ENCODE data around the gene SGCA. TPM values are rescaled to one million over a fixed set of nuclear protein-coding genes. Genes with fewer than 3 reads are reported as not detected.

Gene SGCA
- total RNA-seq, 1 donor from 2014 or later = 12.0 TPM

GRCh38 chr17:50146230-50146926 is 19.4 kb upstream of the SGCA start:
- Mint-ChIP-seq H3K27ac (ENCODE audit: unreplicated experiment) (peak overlapping the region; percentile 79), H3K4me3 (ENCODE audit: unreplicated experiment) (peak overlapping the region; percentile 91)

GRCh38 chr17:50146927-50147665 is 18.7 kb upstream of the SGCA start:
- Mint-ChIP-seq H3K9me3 (ENCODE audit: unreplicated experiment) (no peaks in the 10 kb centered on the region), H3K36me3 (ENCODE audit: unreplicated experiment) (peaks cover 32% of the 10 kb centered on the region), H3K27me3 (ENCODE audit: unreplicated experiment) (no peaks in the 10 kb centered on the region), H3K4me3 (ENCODE audit: unreplicated experiment) (peak overlapping the region; percentile 91), H3K4me1 (ENCODE audit: unreplicated experiment) (peaks cover 38% of the 10 kb centered on the region), H3K27ac (ENCODE audit: unreplicated experiment) (peak overlapping the region; percentile 79)
- no peak for DNase-seq (ENCODE audit: extremely low spot score, unreplicated experiment)
- no peak for TF ChIP-seq CTCF (IDR thresholded peaks at IDR 0.05)

More at GRCh38 chr17:50146230-50146926, 19.4 kb upstream of the SGCA start:
- H3K9me3 Mint-ChIP-seq (ENCODE audit: unreplicated experiment) = no peaks in the 10 kb centered on the region
- H3K4me1 Mint-ChIP-seq (ENCODE audit: unreplicated experiment) = peaks cover 36% of the 10 kb centered on the region
- no peaks in the 10 kb centered on the region for H3K27me3 Mint-ChIP-seq (ENCODE audit: unreplicated experiment)
- H3K36me3 Mint-ChIP-seq (ENCODE audit: unreplicated experiment) = peaks cover 39% of the 10 kb centered on the region
- TF ChIP-seq CTCF (IDR thresholded peaks at IDR 0.05) = no peak
- no peak for DNase-seq (ENCODE audit: extremely low spot score, unreplicated experiment)

GRCh38 chr17:50147841-50148225 is 18.0 kb upstream of the SGCA start:
- peaks cover 24% of the 10 kb centered on the region for H3K36me3 Mint-ChIP-seq (ENCODE audit: unreplicated experiment)

GRCh38 chr17:50148226-50149090 is 17.3 kb upstream of the SGCA start:
- peak; percentile 29 for TF ChIP-seq CTCF (IDR thresholded peaks at IDR 0.05)
- no peaks in the 10 kb centered on the region for H3K27me3 Mint-ChIP-seq (ENCODE audit: unreplicated experiment)
- peaks cover 20% of the 10 kb centered on the region for H3K36me3 Mint-ChIP-seq (ENCODE audit: unreplicated experiment)
- peak overlapping the region; percentile 91 for H3K4me3 Mint-ChIP-seq (ENCODE audit: unreplicated experiment)
- DNase-seq (ENCODE audit: extremely low spot score, unreplicated experiment) = no peak
- H3K9me3 Mint-ChIP-seq (ENCODE audit: unreplicated experiment) = no peaks in the 10 kb centered on the region
- peak overlapping the region; percentile 79 for H3K27ac Mint-ChIP-seq (ENCODE audit: unreplicated experiment)
- H3K4me1 Mint-ChIP-seq (ENCODE audit: unreplicated experiment) = peaks cover 42% of the 10 kb centered on the region

More at GRCh38 chr17:50147841-50148225, 18.0 kb upstream of the SGCA start:
- Mint-ChIP-seq H3K27me3 (ENCODE audit: unreplicated experiment) (no peaks in the 10 kb centered on the region), H3K4me3 (ENCODE audit: unreplicated experiment) (peak overlapping the region; percentile 91), H3K27ac (ENCODE audit: unreplicated experiment) (peak overlapping the region; percentile 79), H3K9me3 (ENCODE audit: unreplicated experiment) (no peaks in the 10 kb centered on the region), H3K4me1 (ENCODE audit: unreplicated experiment) (peaks cover 42% of the 10 kb centered on the region)
- no peak for TF ChIP-seq CTCF (IDR thresholded peaks at IDR 0.05)
- DNase-seq (ENCODE audit: extremely low spot score, unreplicated experiment) = no peak
